ENCODE measurements around the gene MCCC2.
"Not testable (repeated sequence)": the region's sequence is repeated elsewhere in the genome, so short reads cannot be mapped to it uniquely, and the experiment has no call there.

The MCCC2 gene

DNA sequence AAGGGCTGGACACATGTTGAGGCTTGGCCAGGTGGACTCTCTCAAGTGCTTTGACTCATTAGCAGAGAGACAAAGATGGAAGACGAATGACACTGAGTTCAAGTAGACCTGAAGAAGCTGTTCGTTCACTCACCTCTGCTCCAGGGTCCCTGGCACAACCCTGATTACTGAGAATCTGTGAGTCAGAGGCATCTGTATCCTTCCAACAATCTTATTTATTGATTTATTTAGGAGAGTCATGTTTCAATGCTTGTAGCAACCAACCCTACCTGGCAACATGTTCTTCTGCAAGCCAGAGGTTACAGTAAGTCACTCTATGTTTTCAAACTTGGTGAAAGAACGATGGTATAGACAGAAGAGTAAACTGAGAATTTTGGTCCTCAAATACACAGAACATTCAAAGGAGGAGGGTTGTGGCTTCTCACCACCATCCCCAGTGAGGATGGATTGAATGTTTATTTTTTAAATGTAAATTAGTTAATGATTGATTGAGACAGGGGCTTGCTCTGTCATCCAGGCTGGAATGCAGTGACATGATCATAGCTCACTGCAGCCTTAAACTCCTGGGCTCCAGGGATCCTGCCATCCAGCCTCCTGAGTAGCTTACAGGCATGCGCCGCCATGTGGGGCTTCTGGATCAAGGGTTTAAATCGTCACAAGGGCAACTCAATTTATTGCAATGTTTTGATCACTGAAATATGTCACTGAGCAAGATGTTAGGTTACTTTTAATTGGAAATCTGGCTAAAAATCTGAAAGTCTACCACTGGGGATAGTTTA lies 76.2 kb downstream of the MCCC2 start:
- DNase-seq: no peak

DNA sequence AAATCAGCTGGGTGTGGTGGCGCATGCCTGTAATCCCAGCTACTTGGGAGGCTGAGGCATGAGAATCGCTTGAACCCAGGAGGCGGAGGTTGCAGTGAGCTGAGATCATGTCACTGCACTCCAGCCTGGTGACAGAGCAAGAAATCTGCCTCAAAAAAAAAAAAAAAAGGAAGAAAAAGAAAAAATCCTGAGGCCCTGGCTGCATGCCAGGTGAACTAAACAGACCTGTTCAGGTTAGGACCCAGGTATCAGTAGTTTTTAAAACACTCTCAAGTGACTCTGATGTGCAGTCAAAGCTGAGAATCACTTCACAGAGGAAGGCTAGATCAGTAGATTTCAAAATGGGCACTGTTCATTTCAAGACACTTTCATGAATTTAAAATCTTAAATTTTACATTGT lies 77.5 kb downstream of the MCCC2 start:
- not testable (repeated sequence) for DNase-seq

DNA sequence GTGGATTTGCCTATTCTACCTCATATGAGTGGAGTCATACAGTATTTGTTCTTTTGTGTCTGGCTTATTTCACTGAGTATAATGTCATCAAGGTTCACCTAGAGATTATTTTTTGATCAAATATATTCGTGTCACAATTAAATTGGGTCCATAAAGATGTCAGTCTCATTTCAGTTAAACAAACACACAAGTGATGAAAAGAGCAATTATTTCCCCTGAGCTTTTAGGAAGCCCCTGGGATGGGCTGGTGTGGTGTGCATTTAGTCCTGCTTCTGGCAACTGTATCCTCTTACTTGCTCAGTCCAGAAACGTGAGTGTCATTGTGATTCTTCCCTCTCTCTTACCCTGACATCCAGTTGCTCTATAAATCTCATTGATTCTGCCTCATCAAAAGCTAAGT lies 79.2 kb downstream of the MCCC2 start:
- no peak for DNase-seq

DNA sequence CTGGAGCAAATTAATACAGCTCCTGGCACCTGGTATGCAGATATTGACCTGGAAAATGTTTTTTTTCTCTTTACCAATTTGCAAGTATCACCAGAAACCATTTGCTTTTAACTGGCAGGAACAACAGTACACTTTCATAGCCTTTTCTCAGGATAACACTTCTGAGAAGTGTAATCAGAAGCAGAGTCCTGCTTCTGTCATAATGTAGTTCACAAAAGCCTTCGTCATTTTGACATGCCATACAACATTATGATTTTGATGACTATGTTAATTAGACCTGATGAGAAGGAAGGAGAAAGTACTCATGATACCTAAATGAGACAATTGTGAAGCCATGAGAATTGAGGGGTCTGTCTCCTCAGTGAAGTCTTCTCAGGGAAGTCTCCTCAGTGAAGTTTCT lies 90.8 kb downstream of the MCCC2 start:
- DNase-seq: no peak

DNA sequence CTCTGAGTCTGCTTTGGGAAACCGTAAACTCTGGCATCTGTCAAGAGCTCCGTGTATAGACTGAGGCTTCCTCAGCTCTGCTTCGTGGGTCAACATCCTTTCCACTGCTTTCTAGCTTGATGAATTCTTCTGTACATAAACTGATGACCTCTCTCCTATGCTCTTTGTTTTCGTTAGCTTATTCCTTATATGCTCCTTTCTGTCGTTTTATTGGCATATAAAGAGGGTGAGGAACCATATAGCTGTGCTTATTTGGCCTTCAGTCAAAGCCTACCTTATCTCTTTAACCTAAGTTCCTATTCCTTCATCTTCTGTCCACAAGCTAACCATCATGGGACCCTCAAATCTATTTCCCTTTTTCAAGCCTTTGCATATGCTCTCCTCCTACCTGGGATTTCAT lies 92.6 kb downstream of the MCCC2 start:
- no peak for DNase-seq

DNA sequence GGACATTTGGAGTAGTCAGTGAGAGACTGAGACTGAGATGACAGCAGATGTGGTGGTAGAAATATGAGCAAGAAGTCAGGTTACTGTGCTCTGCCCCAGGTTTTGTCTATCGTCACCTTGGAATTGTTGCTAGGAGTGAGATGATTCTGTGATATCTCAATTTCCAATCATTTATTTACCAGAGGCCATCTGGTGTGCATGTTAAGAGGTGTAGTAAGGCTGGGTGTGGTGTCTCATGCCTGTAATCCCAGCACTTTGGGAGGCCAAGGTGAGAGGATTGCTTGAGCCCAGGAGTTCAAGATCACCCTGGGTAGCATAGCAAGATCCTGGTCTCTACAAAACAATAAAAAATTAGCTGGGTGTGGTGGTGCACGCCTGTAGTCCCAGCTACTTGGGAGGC lies 93.4 kb downstream of the MCCC2 start:
- DNase-seq: no peak

DNA sequence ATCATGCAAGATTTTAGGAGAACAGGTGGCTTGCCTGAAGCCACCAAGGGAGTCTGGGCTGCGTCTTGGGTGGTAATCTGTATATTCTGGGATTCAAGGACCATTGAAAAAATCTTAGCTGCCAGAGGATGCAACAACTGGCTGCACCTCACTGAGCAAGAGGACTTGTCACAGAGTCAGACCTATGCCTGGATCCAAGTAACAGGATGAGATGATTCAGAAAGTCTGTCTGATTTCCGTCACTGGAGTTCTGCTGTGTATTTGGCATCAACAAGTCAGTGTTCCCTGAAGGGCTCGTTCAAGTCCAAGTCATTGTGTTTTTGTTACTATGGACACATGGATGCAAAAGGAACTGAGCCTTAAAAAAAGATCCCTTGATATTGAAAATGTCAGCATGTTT lies 94.2 kb downstream of the MCCC2 start:
- no peak for DNase-seq

DNA sequence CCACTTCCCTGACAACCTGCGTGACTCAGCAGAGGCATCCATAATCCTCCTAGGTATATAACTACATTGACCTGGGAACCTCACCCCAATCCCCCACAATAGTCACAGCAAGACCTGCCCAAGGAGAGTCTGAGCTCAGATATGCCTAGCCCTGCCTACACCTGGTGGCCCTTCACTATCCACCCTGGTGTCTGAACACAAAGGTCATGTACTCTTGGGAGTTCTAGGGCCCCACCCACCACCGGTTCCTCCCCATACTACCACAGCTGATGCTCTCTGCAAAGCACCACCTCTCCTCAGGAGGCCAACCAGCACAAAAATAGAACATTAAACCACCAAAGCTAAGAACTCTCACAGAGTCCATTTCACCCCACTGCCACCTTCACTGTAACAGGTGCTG lies 97.2 kb downstream of the MCCC2 start:
- no peak for DNase-seq

DNA sequence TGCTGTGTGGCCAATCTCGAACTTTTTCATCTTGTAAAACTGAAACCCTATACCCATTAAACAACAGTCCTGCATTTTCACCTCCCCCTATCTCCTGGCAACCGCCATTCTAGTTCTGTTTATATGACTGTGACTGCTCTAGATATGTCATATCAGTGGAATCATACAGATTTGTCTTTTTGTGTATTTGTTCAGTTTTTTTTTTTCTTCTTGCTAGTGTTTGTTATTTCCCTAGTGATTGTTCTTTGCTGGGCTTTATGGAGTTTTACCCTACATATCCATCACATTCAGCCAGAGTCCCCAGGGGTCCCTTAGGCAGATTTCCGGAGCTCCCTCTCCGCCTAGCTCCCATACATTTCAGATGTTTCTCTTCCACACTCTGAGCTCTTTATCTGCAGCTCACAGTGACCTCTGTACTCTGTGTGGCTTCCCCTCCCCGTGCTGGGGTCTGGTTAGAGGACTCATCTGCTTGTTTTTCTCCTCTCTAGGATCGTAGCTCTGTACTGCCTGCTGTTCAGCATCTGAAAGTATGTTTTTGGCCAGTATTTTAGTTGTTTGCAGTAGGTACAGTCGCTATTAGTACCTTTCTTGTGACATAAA lies 106.8 kb downstream of the MCCC2 start:
- DNase-seq: no peak

DNA sequence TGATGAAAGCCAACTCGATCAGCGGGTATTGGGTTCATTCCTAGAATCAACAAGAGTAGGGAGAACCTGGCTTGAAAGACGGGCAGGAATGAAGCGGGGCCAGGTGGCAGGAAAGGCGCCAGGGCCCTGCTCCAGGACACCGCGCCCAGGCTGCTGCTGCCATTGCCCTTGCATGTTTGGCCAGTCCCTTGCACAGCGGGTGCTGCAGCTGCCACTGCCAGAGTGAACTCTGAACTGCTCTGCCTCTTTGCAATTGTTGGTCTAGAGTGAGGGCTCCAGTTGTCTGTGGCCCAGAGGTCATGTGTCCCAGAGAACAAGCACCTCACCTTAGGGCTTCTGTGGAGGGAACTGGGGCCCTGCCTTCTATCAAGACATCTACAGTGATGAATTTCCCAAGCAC lies 107.9 kb downstream of the MCCC2 start:
- DNase-seq: no peak

DNA sequence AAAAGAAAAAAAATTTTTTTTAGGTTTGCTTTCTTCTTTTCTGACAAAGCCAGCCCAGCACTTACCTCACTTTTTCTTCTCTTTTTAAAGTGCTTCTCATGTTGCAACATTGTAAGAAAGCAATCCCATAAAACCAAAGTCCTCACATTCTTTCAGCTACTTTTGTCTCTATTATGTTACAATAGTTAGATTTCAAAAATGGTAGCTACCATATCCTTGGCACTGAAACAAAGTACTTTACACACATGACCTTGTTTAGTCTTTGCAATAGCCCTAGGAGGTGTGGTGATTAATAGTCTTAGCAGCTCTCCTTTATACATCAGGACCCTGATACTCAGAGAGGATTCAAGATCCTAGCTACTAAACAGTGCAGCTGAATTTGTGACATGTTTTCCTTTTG lies 108.5 kb downstream of the MCCC2 start:
- no peak for DNase-seq

DNA sequence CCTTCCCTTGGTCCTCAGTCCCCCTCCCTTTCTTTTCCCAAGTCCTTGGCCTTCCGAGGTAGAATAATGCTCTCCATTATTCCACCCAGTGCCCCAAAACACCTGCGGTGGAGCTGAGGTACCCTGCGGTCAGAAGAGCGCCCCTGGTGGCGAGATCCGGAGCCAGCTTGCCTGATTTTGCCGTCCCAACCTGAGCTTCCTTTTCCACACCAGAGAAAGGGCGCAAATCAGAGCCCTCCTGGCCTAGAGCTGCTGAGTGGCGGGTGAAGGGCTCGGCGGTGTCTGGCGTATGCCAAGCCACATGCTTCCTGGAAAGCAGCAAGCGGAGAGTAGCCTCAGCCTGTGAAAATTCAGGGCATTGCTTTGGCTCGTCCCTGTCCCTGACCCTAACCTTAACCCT lies 110.8 kb downstream of the MCCC2 start:
- no peak for DNase-seq

DNA sequence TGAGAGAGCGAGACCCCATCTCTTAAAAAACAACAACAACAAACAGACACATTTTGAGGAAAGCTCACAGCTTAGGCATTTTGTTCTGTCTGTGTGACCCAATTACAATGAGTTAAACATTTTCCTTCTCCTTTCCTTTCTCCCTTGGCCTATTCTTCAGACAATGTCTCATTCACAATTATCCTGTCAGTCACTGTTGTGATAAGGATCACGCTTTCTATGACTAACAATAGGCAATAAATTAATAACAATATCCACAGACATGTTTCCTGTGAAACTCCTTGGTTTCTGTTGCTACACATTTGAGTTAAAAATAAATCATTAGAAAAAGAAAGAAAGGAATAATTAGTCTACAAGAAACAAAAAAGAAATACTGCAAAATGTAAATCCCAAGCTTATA lies 112.1 kb downstream of the MCCC2 start:
- no peak for DNase-seq

DNA sequence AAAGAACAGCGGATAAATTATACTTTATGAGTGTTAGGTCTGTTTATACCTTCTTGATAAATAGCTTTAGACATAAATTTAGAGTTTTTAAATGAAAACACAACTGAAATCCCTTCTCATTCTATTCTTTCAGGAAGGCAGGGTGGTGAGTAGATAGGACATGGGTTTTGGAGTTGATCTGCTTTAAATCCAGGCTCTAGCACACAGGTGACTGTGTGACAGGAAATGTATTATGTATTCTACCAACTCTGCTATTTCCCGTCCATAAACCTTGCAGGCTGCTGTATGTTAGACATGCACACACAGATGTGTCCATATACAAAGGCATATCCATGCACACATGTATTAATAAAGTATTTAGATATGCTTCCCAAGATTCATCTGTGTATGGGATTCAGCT lies 112.6 kb downstream of the MCCC2 start:
- DNase-seq: no peak

DNA sequence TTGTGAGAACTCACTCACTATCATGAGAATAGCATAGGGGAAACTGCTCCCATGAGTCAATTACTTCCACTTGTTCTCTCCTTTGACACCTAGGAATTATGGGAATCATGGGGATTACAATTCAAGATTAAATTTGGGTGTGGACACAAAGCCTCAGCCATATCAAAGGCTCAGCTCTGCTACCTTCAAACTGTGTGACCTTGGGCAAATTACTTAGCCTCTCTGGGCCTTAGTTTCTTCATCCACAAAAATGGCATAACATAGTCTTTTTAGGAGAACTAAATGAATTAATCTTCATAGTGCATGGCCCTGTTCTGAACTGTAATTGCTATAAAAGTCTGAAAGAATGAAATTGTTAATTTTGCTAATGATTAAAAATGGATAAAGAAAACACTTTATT lies 113.7 kb downstream of the MCCC2 start:
- DNase-seq: no peak

DNA sequence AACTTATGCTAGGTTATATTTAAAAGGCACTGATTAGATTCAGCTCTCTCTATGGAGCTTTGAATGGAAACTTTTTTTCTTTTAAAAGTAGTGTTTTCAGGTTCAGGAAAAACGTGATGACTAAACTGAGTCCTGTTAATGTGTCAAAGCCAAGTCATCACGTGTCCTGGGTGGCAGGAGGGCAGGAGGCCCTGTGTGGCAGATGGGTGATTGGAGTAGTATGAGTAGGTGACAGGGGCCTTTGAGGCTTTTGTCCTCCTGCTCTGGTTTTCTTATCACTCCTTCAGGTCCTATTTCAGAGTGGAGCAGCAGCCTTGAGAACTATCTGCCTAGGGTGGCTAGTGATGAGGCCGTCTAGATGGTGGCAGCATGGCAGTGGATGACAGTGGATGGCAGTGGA lies 114.3 kb downstream of the MCCC2 start:
- DNase-seq: no peak

DNA sequence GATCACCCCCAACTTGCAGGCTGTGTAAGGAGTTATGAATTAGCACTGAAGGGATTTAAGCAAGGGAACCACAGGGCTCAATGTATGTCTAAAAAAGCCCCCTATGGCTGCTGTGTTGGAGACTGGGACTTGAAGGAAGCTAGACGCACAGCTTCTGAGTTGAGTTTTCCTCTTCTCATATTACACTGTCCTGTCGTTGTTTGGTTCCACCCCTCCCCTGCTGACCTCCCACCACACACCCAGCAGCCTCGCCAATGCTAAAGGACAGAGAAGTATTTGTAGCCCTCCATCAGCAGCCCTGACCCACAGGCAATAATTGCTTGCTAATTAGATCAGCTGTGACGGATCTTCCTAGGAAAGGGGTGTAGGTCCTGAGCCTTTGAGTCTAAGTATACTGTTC lies 116.8 kb downstream of the MCCC2 start:
- DNase-seq: no peak

DNA sequence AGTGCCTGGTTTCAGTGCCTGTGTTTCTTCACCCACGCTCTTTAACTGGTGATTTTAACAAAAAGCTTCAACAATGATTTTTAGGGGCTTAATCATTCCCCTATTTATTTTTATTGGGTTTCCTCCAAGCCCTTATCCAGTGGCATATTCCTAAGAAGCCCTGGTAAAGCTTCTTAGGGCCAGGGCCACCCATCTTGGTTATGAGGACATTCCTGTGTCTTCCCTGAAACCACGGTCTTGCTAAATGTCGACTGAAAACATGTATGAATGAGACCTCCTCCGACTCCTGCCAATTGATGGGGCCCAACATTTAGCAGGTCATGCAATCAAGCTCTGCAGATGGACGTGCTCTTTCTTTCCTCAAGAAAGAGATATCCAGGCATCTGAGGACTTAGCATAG lies 118.3 kb downstream of the MCCC2 start:
- DNase-seq: no peak

DNA sequence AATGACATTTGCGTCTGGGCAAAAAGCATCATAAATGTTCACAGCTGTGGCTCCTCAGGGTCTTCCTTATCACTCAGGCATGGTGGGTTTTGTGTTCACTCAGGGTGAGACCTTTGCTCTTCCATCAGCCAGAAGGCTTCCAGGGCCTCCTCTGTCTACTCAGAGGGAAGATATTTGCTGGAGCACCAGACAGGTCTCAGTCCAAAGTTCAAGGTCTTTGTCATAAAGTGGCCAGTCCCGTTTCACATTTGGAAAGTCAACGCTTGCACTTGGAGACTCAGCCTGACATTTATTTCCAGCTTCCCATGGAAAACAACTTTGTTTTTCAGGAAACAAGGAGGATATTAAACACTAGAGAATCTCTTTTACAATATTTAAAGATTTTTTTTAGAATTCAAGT lies 119.8 kb downstream of the MCCC2 start:
- DNase-seq: no peak

Data from CD4-positive, alpha-beta T cell treated with Interleukin-10 for 1 hour (primary cell).